Mesenteric fat pad (tissue), 1 donor: ENCODE measurements around the gene MBOAT1. TPM values are rescaled to one million over a fixed set of nuclear protein-coding genes. Genes with fewer than 3 reads are reported as not detected.

Experiments used
- DNase-seq: peaks from one replicate; pipeline ENCODE4 v3.0.0-alpha.2; 2020; ENCODE audit warnings: low spot score
- total RNA-seq: library from RNA; stranded (reverse); fragmentation: NEBNext Ultra II Directional; extraction: Animal tissue kit (Norgen Biotek cat#: 25700); gene quantifications from one replicate; pipeline ENCODE4 v1.2.1, GENCODE V29; 2021
- donor health status: DM: yes; HTN: yes; CAD: no.

The MBOAT1 gene
- total RNA-seq, 1 donor from 2014 or later, result 6.3 TPM

DNA sequence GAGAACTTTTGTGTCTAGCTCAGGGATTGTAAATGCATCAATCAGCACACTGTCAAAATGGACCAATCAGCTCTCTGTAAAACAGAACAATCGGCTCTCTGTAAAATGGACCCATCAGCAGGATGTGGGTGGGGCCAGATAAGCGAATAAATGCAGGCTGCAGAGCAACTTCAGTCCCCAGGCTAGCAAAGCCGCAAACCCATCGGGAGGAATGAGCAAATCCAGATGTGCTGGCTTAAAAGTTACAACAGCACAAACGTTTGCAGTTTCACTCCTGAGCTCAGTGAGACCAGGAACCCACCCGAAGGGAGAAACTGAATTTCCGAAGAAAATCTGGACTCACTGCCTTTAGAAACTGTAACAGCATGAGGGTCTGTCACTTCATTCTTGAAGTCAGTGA, 21.9 kb upstream of the MBOAT1 start:
- no peak for DNase-seq

- DNase-seq, result no peak
Observed at GRCh38 chr6:20233007-20233730, 20.9 kb upstream of the MBOAT1 start.

- DNase-seq, result no peak
Observed at GRCh38 chr6:20232188-20232587, 19.9 kb upstream of the MBOAT1 start.

DNA sequence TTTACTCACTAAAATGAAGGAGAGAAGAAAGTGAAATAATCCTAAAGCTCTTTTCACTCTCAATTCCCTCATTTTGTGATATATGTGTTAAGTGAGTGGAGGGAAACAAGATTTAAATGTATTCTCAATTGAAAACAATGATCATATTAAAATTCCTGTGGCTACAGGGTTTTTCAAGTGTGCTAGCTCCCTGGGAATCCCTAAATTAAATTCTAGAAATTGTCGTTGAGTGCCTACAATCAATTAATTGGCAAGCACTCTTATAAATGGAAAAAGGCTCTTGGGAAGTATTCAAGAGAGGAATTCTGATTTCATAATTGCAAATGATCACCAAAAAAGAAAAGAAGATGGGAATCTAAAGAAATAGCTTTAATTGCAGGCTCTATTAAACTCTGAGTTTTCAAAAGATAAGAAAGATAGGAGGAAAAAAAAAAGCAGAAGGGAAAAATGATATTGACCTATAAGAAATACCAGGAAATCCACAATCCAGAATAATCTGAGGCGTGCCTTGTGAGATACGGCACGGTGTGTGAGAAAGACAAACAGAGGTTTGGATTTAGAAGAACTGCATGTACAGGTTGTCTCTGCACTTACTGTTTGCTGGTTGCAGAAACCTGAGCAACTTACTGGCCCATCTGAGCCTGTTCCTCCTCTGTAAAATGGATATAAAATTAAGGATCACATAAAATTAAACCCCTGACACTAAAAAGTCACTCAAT, 18.3 kb upstream of the MBOAT1 start:
- no peak for DNase-seq

GRCh38 chr6:20229881-20230280, 17.6 kb upstream of the MBOAT1 start:
- no peak for DNase-seq

- no peak for DNase-seq
Observed at GRCh38 chr6:20227350-20227749, 15.1 kb upstream of the MBOAT1 start.

GRCh38 chr6:20223141-20223540, 10.9 kb upstream of the MBOAT1 start:
- DNase-seq, result no peak

DNA sequence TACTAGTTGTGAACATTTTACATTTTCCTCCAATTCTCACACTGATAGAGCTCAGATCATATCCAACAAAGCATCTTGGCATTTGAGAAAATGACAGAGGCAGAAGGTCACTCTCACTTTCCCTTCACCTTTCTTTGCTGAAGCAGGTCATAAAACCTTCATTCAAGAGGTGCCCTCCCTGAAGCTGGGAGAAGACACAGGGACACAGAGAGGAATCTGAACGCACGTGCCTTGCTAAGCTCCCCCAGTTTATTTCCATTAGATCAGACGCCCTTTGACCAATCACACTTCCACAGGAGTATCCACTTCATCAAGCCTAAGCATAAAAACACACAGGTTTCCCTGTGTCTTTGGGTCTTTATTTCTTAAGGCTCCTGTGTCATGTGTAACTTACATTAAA, 9.2 kb upstream of the MBOAT1 start:
- DNase-seq, result no peak

GRCh38 chr6:20220359-20220758, 8.1 kb upstream of the MBOAT1 start:
- no peak for DNase-seq

GRCh38 chr6:20217891-20218290, 5.6 kb upstream of the MBOAT1 start:
- no peak for DNase-seq

DNA sequence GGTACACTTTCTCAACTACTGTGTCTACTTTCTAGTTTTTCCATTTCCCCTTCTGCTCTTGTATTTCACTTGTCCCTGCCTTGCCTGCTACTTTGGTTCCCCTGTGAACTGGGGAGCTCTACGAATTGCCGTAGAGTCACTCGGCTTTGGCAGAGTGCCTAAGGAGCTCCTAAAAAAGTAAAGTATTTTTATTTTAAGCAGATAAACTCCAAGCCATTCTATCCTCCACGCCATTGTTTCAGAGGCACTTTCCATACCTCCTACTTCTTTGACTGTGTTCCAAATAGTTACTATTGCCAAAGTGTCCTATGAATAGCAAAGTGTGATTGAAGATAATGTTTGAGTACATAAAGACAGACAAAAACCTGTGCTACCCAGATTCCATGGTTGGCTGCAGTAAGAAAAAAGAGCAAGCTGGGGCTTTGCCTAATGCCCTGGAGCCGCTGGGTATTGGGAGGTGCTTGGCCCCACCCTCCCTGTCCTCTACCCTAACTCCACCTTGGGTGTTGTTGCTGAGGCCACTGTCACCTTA, 5.1 kb upstream of the MBOAT1 start:
- DNase-seq, result no peak

DNA sequence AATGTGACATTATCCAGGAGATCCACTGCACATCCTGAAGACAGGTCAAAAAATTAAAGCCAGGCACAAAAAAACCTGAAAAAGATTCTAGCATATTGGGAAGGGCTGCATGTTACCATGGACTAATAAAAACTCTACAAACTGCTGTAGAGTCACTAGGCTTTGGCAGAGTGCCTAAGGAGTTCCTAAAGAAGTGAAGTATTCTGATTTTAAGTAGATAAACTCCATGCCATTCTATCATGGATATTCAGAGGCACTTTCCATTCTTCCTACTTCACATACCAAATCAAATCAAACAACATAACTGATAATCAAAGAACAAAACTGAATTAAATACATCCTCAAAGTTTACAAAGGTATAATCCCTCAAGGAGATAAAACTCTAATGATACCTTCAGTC, 3.0 kb upstream of the MBOAT1 start:
- no peak for DNase-seq

DNA sequence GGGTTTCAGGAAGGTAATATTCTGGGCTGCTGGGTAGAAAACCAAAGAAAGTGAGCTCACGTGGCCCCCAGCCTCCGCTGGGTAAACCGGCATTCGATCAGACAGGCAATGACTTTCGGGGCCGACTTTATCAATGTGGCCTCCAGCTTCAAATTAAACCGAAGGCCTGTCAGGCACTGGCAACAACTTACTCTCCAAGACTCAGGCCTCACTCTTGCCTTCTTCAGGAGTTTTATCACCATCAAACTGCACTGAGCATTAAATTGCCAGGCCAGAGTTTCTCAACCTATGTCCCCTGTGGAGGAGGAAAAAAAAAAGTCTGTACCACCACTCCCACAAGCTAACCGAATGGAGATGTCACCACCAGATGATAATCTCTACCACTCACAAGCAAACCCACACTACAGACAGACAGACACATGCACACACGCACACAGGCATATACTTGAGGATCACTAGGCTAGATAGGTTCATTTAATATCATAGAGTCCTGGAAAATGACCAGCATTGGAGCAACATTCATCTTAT, 1.1 kb upstream of the MBOAT1 start:
- no peak for DNase-seq

GRCh38 chr6:20211941-20212391, 303 bp downstream of the MBOAT1 start:
- DNase-seq, result peak; percentile 90

DNA sequence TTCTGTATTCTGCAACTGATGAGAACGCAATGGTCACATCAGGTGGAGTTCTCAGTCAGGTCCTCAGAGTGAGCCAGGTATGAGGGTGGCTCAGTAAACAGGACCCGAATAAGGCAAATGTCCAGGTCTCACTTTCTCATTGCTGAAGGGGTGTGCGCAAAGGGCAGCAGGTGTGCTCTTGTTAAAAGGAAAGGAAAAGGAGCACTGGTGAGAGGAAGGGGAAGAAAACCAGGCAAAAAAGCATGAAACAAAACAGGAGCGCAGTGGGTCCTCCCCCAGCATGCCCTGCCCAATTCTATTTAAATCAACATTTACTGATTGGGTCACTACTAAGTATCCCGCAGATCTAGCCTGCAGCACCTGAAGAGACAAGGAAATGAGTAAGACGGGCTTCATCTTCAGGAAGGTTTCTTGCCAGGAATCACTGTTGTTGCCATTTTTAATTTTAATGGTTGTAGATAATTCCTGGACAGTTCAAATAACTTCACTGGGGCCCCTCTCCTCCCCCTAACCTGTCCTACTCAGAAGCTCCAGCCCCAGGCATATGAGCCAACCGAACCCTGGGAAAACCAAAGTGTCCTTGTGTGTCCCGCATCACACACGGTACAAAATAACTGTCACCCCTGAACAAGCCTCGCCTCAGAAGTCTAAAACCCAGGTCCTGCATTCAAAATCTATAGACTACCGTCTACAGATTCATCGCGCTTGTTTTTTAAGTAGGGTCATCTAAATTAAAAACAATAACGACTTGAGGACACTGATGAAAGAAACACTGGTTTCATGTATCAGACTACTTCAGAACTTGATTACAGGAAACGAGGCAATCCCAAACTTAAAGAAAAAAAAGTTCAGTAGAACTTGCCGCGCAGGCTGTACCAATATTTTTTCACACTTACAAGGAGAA, 980 bp downstream of the MBOAT1 start:
- no peak for DNase-seq

DNA sequence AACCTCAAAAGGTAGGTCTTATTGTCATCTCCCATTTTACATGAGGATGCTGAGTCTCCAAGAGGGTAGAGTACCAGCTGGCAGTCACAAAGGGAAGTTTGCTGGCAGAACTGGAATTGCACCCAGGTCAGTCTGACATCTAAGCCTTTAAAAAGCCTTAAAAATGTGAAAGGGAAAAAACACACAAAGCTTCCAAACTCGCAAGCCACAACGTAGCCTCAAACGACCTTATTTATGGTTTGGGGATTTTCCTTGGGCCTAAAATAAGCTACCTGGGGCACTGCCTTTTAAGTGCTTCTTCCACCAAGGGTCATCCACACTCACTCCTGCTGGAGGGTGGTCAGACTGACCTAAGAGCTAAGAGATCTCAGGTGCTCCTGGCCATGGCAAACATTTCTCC, 2.1 kb downstream of the MBOAT1 start:
- DNase-seq, result no peak

DNA sequence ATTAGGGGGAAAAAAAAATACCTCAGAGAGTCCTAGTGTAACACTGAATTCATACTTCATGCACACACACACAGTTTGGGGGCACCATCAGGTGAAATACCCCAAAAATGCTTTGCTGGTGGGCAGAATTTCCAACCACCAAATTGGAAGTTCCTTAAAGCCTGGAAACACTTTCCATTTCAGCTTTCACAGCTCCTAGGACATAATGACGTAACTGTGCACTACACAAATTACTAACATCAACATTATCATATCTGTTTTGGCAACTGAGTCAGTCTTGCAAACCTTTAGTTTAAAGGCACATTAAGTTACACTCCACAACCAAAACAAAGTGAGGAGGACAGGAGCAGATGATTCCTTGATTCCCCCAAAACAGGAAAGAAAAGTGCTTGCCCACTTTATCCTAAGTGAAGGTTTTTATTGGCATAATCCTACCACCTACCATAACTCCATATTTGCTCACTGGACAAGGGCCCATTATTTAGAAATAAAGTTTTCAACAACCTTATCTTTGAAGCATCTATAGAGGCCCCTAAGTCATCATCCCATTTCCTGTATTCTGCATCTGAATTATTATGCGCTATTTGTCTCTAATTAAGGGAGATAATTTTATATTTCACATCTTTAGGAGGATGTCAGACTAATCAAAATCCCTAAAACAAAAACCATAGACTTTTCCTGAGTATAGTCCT, 3.4 kb downstream of the MBOAT1 start:
- DNase-seq, result no peak

- no peak for DNase-seq
Observed at GRCh38 chr6:20207088-20207418, 5.2 kb downstream of the MBOAT1 start.

- DNase-seq, result no peak
Observed at GRCh38 chr6:20205722-20206161, 6.5 kb downstream of the MBOAT1 start.

DNA sequence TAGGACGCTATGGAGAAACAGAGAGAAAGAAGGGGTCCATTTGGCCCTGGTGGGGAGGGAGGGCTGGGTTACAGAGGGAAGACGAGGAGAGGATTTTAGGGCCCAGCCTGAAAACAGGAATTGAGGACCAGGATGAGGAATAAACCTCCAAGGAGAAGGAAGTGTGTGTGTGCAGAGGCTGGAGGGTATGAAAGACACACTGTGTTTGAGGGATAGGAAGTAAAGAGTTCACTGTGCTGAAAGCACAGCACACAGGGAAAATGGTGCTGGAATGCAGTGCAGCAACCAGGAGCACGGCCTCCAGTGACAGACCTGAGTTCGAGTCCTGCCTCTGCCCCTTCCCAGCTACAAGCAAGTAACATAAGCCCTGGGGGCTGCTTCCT, 7.8 kb downstream of the MBOAT1 start:
- DNase-seq, result no peak
